IPS-20b (cell line): ENCODE data around the gene KCNIP3.
"Not testable (repeated sequence)": the region's sequence is repeated elsewhere in the genome, so short reads cannot be mapped to it uniquely, and the experiment has no call there.

Source experiments
- H3K27ac ChIP-seq: one replicate; pipeline ENCODE4 v1.5.1; 2013; ENCODE audit warnings: low read length
- H3K27me3 ChIP-seq: 2 replicates; pipeline ENCODE4 v1.6.1; 2013; ENCODE audit warnings: mild to moderate bottlenecking, low read length, inconsistent platforms; ENCODE audit not compliant: insufficient read depth
- H3K36me3 ChIP-seq: 2 replicates; pipeline ENCODE4 v1.6.1; 2013; ENCODE audit warnings: low read depth, mild to moderate bottlenecking, inconsistent platforms, low read length, moderate library complexity; ENCODE audit not compliant: insufficient read depth
- H3K4me1 ChIP-seq: 2 replicates; pipeline ENCODE4 v1.6.1; 2013; ENCODE audit warnings: mild to moderate bottlenecking, control low read depth, inconsistent platforms, low read length, moderate library complexity; ENCODE audit not compliant: insufficient read depth
- H3K4me3 ChIP-seq: 2 replicates; pipeline ENCODE4 v1.5.1; 2013; ENCODE audit warnings: mild to moderate bottlenecking, low read length, inconsistent platforms
- H3K9ac ChIP-seq: 2 replicates; pipeline ENCODE4 v1.6.1; 2013; ENCODE audit warnings: low read depth, mild to moderate bottlenecking, inconsistent platforms, low read length, moderate library complexity
- H3K9me3 ChIP-seq: 2 replicates; pipeline ENCODE4 v1.6.1; 2013; ENCODE audit warnings: mild to moderate bottlenecking, low read depth, low read length, inconsistent platforms; ENCODE audit not compliant: insufficient read depth

KCNIP3 gene

GRCh38 chr2:95390272-95390880, 93.2 kb downstream of the KCNIP3 start:
- H3K36me3 ChIP-seq, result no peaks in the 10 kb centered on the region
- H3K9ac ChIP-seq, result no peak overlapping the region
- peaks cover 24% of the 10 kb centered on the region for H3K27me3 ChIP-seq
- no peaks in the 10 kb centered on the region for H3K4me1 ChIP-seq
- H3K4me3 ChIP-seq, result no peak overlapping the region
- no peak overlapping the region for H3K27ac ChIP-seq
- no peaks in the 10 kb centered on the region for H3K9me3 ChIP-seq

DNA sequence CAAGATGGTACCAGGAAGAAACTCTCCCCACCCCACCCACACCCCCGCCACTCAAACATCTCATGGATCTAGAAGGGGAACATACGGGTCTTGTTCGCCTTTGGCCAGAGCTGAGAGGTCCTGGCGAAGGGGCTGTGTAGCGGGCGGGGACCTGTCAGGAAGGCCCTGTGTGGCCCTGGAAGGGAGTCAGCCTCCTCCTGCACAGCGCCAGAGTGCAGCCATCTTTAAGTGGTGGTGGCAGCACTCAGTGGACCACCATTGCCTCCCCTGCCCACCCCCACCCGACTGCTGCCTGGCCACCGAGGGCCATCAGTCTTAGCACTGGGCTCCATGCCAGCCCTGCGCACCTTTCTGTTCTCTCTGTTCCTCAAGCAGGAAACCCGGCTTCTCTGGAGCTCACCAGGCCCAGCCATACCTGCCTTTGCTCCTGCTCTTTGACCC, 93.8 kb downstream of the KCNIP3 start:
- H3K27ac ChIP-seq, result no peak overlapping the region

DNA sequence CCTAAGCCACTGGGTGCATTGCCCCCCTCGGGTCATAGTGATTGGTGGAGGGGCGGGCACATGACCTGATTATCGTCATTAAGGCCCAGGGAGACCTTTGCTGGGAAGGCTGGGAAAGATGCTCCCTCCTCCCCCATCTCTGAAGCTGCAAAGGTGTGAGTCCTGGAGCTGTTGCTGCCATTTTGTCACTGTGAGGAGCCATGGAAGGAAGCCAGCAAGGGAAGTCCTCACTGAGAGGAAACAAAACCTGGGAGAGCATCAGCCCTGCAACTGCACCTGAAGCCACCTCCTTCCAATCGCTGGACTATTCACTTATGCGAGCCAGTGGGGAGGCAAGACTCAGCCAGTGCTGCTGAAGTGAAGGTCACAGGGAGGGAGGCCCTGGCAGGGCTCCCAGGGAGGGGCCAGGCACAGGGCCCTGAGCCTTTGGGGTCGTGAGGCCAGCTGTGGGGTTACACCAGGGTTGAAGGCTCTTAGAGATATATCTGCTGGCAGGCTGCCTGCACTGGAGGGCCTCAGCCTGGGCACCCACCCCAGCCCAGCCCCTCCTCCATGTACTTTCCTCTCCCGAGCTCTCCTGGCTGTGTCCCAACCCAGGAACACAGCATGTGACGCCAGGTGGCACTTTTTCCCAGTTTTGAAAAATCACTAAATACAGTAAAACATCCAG, 94.6 kb downstream of the KCNIP3 start:
- no peak overlapping the region for H3K4me3 ChIP-seq
- no peak overlapping the region for H3K9ac ChIP-seq
- H3K36me3 ChIP-seq, result no peaks in the 10 kb centered on the region
- H3K4me1 ChIP-seq, result no peaks in the 10 kb centered on the region
- no peak overlapping the region for H3K27ac ChIP-seq
- H3K9me3 ChIP-seq, result no peaks in the 10 kb centered on the region
- peaks cover 24% of the 10 kb centered on the region for H3K27me3 ChIP-seq

More for the DNA sequence above, 93.8 kb downstream of the KCNIP3 start:
- Histone ChIP-seq H3K9me3 (no peaks in the 10 kb centered on the region), H3K9ac (no peak overlapping the region), H3K4me3 (no peak overlapping the region), H3K4me1 (no peaks in the 10 kb centered on the region), H3K27me3 (peaks cover 24% of the 10 kb centered on the region), H3K36me3 (no peaks in the 10 kb centered on the region)

DNA sequence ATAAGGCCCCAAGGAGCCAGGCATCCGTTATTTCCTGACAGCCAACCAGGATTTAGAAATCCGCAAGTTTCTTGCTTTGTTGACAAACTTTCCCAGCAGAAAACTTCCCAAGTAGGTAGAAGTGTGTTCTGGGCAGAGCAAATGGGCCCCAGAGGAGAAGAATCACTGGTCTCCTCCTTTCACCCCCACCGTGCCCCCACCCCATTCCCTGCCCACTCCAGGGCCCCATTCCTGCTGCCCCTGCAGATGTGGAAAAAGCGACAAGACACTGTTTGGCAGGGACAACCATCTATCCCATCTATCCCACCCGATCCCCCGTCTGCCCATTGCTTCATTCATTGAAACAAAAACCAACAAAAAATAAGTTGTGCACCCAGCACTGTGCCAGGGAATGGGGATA, 95.2 kb downstream of the KCNIP3 start:
- Histone ChIP-seq H3K9ac (no peak overlapping the region), H3K27me3 (peaks cover 24% of the 10 kb centered on the region), H3K4me3 (no peak overlapping the region), H3K9me3 (no peaks in the 10 kb centered on the region), H3K36me3 (no peaks in the 10 kb centered on the region), H3K4me1 (peaks cover 3% of the 10 kb centered on the region; the same call in 1 of the 2 replicates), H3K27ac (no peak overlapping the region)

- H3K4me3 ChIP-seq, result no peak overlapping the region
- H3K4me1 ChIP-seq, result peaks cover 3% of the 10 kb centered on the region; the same call in 1 of the 2 replicates
- H3K9me3 ChIP-seq, result no peaks in the 10 kb centered on the region
- no peak overlapping the region for H3K27ac ChIP-seq
- no peaks in the 10 kb centered on the region for H3K36me3 ChIP-seq
- peaks cover 23% of the 10 kb centered on the region for H3K27me3 ChIP-seq
- H3K9ac ChIP-seq, result no peak overlapping the region
These were observed 95.7 kb downstream of the KCNIP3 start for GRCh38 chr2:95392730-95393455.

DNA sequence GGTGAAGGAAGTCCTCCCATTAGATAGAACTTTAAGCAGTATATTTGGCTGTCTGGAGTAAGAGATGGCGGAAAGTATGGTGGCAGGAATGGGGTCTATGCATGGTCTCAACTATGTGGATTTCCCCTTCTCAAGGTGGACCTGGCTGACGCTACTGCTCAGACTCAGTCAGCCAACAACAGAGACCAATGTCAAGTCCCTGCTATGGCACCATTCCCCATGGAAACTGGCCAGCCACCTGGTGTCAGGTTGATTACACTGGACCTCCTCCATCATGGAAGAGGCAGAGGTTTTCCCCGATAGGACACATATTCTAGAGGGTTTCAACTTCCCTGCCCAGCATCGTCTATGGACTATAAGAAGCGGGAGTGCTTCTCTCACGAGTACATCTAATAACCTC, 96.8 kb downstream of the KCNIP3 start:
- H3K9ac ChIP-seq, result no peak overlapping the region
- no peak overlapping the region for H3K27ac ChIP-seq
- peaks cover 3% of the 10 kb centered on the region; the same call in 1 of the 2 replicates for H3K4me1 ChIP-seq
- H3K9me3 ChIP-seq, result no peaks in the 10 kb centered on the region
- peaks cover 13% of the 10 kb centered on the region for H3K27me3 ChIP-seq
- H3K4me3 ChIP-seq, result no peak overlapping the region
- H3K36me3 ChIP-seq, result no peaks in the 10 kb centered on the region

GRCh38 chr2:95399061-95399460, 101.9 kb downstream of the KCNIP3 start:
- H3K4me3 ChIP-seq, result no peak overlapping the region
- H3K9me3 ChIP-seq, result no peaks in the 10 kb centered on the region
- no peak overlapping the region for H3K9ac ChIP-seq
- peaks cover 7% of the 10 kb centered on the region; the same call in 1 of the 2 replicates for H3K4me1 ChIP-seq
- peaks cover 8% of the 10 kb centered on the region for H3K27me3 ChIP-seq
- no peaks in the 10 kb centered on the region for H3K36me3 ChIP-seq
- no peak overlapping the region for H3K27ac ChIP-seq

DNA sequence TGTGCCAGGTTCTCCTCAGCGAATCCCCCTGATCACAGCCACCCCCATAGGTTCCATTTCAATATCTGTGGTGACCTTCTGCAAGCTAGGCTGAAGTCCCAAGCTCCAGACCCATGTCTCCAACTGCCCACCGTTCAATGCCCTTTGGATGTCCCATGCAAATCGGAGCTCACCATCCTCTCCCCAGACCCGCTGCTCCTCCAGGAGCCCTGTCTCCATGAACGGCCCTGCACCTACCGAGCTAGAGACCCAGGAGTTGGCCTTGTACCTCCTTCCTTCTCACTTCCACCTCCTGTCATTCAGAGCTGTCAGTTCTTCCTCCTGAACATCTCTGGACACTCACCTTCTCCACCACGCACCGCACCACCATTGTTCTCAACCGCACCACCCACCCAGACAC, 104.3 kb downstream of the KCNIP3 start:
- H3K36me3 ChIP-seq, result no peaks in the 10 kb centered on the region
- H3K27ac ChIP-seq, result no peak overlapping the region
- H3K4me1 ChIP-seq, result peaks cover 7% of the 10 kb centered on the region; the same call in 1 of the 2 replicates
- no peaks in the 10 kb centered on the region for H3K9me3 ChIP-seq
- peak overlapping the region; percentile 79 for H3K4me3 ChIP-seq
- peaks cover 8% of the 10 kb centered on the region; the same call in 1 of the 2 replicates for H3K27me3 ChIP-seq
- H3K9ac ChIP-seq, result no peak overlapping the region

DNA sequence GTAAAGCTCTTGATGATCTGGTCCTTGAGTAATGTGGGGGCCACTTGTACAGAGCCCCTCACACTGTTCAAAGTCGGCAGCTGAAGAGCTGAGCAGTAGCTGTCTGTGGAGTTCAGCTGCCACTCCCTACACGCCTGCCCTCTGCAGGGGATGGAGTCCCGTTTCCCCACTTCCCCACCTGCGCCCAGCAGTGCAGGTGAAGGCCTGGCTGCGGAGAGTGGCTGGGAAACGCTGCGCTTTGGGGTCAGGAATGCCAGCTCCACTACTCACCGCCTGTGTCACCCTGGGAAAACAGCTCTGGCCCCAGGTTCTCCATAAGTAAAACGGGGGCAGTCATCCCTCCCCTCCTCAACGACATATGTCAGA, 104.8 kb downstream of the KCNIP3 start:
- Histone ChIP-seq H3K4me3 (peak overlapping the region; percentile 79), H3K9ac (peak overlapping the region; percentile 89; the same call in 1 of the 2 replicates)
- not testable (repeated sequence) for H3K4me1 ChIP-seq, H3K27me3 ChIP-seq, H3K9me3 ChIP-seq, H3K27ac ChIP-seq, H3K36me3 ChIP-seq

GRCh38 chr2:95402370-95403203, 105.4 kb downstream of the KCNIP3 start, which contains the start of gene FAHD2A:
Gene FAHD2A (plus strand): TSS chr2:95402708. CDS start chr2:95405559, 2,851 bp downstream.
- H3K4me1 ChIP-seq, result peaks cover 4% of the 10 kb centered on the region; the same call in 1 of the 2 replicates
- H3K9me3 ChIP-seq, result no peaks in the 10 kb centered on the region
- peak within 1 kb of the TSS; percentile 79 for H3K4me3 ChIP-seq
- H3K36me3 ChIP-seq, result peaks cover 7% of the 10 kb centered on the region; the same call in 1 of the 2 replicates
- peak within 1 kb of the TSS; percentile 89; the same call in 1 of the 2 replicates for H3K9ac ChIP-seq
- H3K27ac ChIP-seq, result no peak within 1 kb of the TSS
- peaks cover 8% of the 10 kb centered on the region; the same call in 1 of the 2 replicates for H3K27me3 ChIP-seq

DNA sequence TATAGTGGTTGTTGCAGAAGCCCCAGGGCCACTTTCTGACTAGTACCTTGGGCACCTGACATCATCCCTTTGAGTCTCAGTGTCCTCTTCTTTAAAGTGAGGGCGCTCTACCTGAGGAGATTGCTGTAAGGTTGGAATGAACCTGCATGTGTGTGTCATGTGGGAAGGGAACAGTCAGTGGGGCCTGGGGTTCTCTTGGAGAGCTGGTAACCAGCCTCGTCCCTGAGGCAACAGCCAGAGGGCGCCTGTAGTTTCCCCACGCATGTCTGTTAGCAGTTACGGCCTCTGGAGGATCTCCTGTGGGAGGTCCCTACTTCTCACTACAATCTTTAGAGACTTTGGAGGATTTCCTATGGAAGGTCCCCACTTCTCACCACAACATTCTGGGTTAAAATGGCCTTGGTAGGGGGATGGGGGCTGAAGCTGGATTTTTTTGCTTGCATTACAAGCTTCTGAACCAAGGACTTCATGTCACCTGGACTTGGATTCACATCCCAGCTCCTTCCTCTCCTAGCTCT, 106.1 kb downstream of the KCNIP3 start:
- H3K27ac ChIP-seq, H3K9me3 ChIP-seq, H3K27me3 ChIP-seq, H3K4me1 ChIP-seq: not testable (repeated sequence)
- Histone ChIP-seq H3K9ac (peak overlapping the region; percentile 89; the same call in 1 of the 2 replicates), H3K36me3 (peaks cover 14% of the 10 kb centered on the region; the same call in 1 of the 2 replicates), H3K4me3 (peak overlapping the region; percentile 79)
